Endothelial cell of umbilical vein (primary cell): ENCODE results near the gene CUZD1.

Experiments
- EZH2 ChIP-seq: IDR thresholded peaks from 2 replicates; pipeline ENCODE4 v1.6.1; 2012; ENCODE audit warnings: borderline replicate concordance, low read depth, mild to moderate bottlenecking, moderate library complexity, low read length, inconsistent platforms; ENCODE audit not compliant: severe bottlenecking
- POLR2A ChIP-seq: IDR thresholded peaks from 2 replicates; pipeline ENCODE4 v1.6.1; 2012; ENCODE audit warnings: low read depth, mild to moderate bottlenecking, control low read depth, low read length

GRCh38 chr10:122827302-122827701, 18.4 kb downstream of the CUZD1 start:
- TF ChIP-seq EZH2 = no peak
- no peak for TF ChIP-seq POLR2A
